DND-41 (cell line): Measurements from ENCODE around the gene SERINC2.

Experiments used
- ATAC-seq: fragments of 200-7000 bp; cut with Tn5 transposase; 3 replicates; pipeline ENCODE4 v1.9.1; 2021; ENCODE audit warnings: low read depth; ENCODE audit not compliant: insufficient read depth
- DNase-seq: peaks from one replicate; pipeline ENCODE4 v3.0.0-alpha.2; 2020
- H2AFZ ChIP-seq: 2 replicates; pipeline ENCODE4 v1.6.0; 2012; ENCODE audit warnings: low read depth, low read length
- H3K27ac ChIP-seq: 2 replicates; pipeline ENCODE4 v1.5.1; 2012; ENCODE audit warnings: low read length, inconsistent platforms
- H3K27me3 ChIP-seq: fragments of 200-600 bp; sonication (generic); 2 replicates; pipeline ENCODE4 v1.6.0; 2012; ENCODE audit warnings: low read length, mild to moderate bottlenecking, inconsistent platforms; ENCODE audit not compliant: insufficient read depth, poor library complexity
- H3K36me3 ChIP-seq: 2 replicates; pipeline ENCODE4 v1.5.1; 2012; ENCODE audit warnings: low read length, inconsistent platforms; ENCODE audit not compliant: insufficient read depth
- H3K4me1 ChIP-seq: 2 replicates; pipeline ENCODE4 v1.5.1; 2012; ENCODE audit warnings: mild to moderate bottlenecking, low read length; ENCODE audit not compliant: insufficient read depth
- H3K4me2 ChIP-seq: 2 replicates; pipeline ENCODE4 v1.6.0; 2012; ENCODE audit warnings: mild to moderate bottlenecking, moderate library complexity, low read length, inconsistent platforms; ENCODE audit not compliant: insufficient read depth
- H3K4me3 ChIP-seq, 2 experiments: fragments of 200-600 bp in 1 of 2; shearing (Covaris generic) in 1 of 2; 2 replicates each; pipeline ENCODE4 v1.5.1; 2012 to 2016; ENCODE audit warnings: inconsistent platforms in 2 of 2, low read length in 2 of 2, mild to moderate bottlenecking in 2 of 2, low read depth in 1 of 2, moderate library complexity in 1 of 2
- H3K79me2 ChIP-seq: 2 replicates; pipeline ENCODE4 v1.6.0; 2012; ENCODE audit warnings: low read length, inconsistent platforms; ENCODE audit not compliant: insufficient read depth
- H3K9ac ChIP-seq: 2 replicates; pipeline ENCODE4 v1.6.0; 2012; ENCODE audit warnings: low read depth, mild to moderate bottlenecking, inconsistent platforms, low read length, moderate library complexity
- H3K9me3 ChIP-seq: 2 replicates; pipeline ENCODE4 v1.5.1; 2012; ENCODE audit warnings: low read length, moderate library complexity, mild to moderate bottlenecking, inconsistent platforms; ENCODE audit not compliant: insufficient read depth, severe bottlenecking
- H4K20me1 ChIP-seq: 2 replicates; pipeline ENCODE4 v1.6.0; 2012; ENCODE audit warnings: low read length; ENCODE audit not compliant: insufficient read depth
- EZH2 ChIP-seq: IDR thresholded peaks from 3 replicates; pipeline ENCODE4 v1.6.1; 2012; ENCODE audit warnings: borderline replicate concordance, low read depth, mild to moderate bottlenecking, moderate library complexity, low read length, inconsistent platforms; ENCODE audit not compliant: severe bottlenecking
- TF ChIP-seq, protein P1 (sequence below): IDR thresholded peaks from 2 replicates; pipeline ENCODE4 v1.5.1; 2012; ENCODE audit warnings: borderline replicate concordance, low read length, moderate library complexity, mild to moderate bottlenecking; ENCODE audit not compliant: poor library complexity, severe bottlenecking; ENCODE audit errors: extremely low read depth

The SERINC2 gene

DNA sequence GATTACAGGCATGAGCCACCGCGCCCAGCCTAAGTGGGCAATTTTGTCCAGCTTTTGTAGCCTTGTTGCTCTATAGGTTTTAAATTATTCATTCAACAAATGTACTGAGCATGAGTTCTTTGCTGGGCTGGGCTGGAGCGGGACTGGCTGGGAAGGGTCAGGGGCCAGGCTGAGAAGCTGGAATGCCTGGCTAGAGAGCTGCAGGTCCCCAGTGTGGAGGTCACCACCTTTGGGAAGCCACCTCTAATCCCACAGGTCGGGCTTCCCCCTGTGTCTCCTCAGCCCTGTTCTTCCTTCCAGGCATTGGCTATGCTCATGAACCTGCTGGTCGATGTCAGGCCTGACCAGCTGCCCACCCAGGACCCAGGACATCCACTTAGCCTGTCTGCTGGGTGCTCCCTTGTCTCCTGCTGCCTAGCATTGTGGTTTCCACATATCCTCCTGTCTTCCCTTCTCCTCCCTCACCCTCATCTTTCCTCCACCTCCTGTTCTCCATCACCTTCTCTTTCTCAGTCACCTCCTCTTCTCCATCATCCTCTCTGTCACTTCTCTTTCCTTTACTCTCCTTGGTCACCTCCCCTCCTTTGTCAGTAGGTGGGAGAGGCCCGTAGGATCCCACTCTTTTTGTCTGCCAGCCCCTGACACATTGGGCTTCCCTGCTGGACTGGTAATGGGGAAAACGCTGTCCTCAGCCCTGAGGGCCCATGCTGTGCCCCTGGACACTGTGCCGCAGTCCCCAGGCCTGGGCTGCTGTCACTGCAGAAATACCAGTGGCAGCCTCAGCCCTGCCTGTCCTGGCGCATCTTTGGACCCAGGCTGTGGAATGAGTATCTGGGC lies 23.8 kb downstream of the SERINC2 start:
- Histone ChIP-seq H4K20me1 (no peaks in the 10 kb centered on the region), H3K4me2 (no peak overlapping the region), H3K4me1 (peaks cover 3% of the 10 kb centered on the region; the same call in 1 of the 2 replicates), H3K27me3 (no peaks in the 10 kb centered on the region), H3K36me3 (peaks cover 6% of the 10 kb centered on the region), H3K4me3 (no peak overlapping the region), H3K27ac (0 out of 2 replicates have a peak overlapping the region, but pooled peaks have one; percentile 17), H3K79me2 (no peaks in the 10 kb centered on the region), H3K9me3 (no peaks in the 10 kb centered on the region), H2AFZ (no peak overlapping the region), H3K9ac (no peak overlapping the region)
- DNase-seq, result no peak
- no peak for ATAC-seq
- TF ChIP-seq, protein P1, sequence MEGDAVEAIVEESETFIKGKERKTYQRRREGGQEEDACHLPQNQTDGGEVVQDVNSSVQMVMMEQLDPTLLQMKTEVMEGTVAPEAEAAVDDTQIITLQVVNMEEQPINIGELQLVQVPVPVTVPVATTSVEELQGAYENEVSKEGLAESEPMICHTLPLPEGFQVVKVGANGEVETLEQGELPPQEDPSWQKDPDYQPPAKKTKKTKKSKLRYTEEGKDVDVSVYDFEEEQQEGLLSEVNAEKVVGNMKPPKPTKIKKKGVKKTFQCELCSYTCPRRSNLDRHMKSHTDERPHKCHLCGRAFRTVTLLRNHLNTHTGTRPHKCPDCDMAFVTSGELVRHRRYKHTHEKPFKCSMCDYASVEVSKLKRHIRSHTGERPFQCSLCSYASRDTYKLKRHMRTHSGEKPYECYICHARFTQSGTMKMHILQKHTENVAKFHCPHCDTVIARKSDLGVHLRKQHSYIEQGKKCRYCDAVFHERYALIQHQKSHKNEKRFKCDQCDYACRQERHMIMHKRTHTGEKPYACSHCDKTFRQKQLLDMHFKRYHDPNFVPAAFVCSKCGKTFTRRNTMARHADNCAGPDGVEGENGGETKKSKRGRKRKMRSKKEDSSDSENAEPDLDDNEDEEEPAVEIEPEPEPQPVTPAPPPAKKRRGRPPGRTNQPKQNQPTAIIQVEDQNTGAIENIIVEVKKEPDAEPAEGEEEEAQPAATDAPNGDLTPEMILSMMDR, result no peak
- TF ChIP-seq EZH2, result no peak

DNA sequence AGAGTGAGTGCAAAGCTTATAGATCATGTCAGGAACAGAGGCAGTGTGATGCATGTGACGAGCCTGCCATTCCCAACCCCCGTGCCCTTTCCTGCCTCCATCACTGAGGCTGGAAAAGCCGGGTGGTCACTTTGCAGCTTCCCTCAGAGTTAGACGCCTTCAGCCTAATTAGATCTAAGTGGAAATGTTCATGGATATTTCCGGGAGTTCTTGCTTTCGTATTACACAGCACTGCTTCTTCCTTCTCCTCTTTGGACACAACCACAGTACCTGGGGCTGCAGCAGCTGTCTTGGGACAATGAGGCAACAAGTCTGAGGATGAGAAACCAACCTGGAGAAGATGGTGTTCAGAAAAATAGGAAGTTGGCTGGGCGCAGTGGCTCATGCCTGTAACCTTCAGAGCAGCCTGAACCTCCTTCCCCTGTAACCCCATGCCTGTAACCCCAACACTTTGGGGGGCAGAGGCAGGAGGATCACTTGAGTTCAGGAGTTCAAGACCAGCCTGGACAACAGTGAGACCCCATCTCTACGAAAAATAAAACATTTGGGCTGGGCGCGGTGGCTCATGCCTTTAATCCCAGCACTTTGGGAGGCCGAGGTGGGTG lies 24.5 kb downstream of the SERINC2 start:
- TF ChIP-seq EZH2, result no peak
- TF ChIP-seq, protein P1, result no peak

DNA sequence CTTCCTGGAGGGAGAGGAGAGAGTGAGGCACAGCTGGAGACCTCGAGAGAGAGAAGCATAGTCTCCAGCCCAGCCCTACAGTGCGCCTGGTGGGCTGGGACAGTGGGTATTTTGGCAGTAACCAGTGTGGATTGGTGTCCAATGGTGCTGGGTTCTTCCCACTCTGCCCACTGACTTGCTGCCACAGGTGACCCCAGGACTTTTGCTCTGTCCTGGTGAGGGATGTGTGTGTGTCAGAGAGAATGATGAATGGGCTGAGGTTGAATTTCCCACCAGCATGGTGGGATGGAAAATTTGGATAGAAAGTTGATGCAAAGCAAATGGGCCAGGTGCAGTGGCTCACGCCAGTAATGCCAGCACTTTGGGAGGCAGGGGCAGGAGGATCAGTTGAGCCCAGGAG lies 26.3 kb downstream of the SERINC2 start:
- no peak overlapping the region for H3K4me2 ChIP-seq
- no peaks in the 10 kb centered on the region for H3K79me2 ChIP-seq
- no peak overlapping the region for H3K4me3 ChIP-seq
- H3K27me3 ChIP-seq, result no peaks in the 10 kb centered on the region
- H2AFZ ChIP-seq, result no peak overlapping the region
- H3K9ac ChIP-seq, result no peak overlapping the region
- peaks cover 10% of the 10 kb centered on the region for H3K9me3 ChIP-seq
- H4K20me1 ChIP-seq, result no peaks in the 10 kb centered on the region
- H3K4me1 ChIP-seq, result peaks cover 3% of the 10 kb centered on the region; the same call in 1 of the 2 replicates
- TF ChIP-seq, protein P1, result no peak
- TF ChIP-seq EZH2, result no peak
- no peak for ATAC-seq
- 0 out of 2 replicates have a peak overlapping the region, but pooled peaks have one; percentile 19 for H3K27ac ChIP-seq
- DNase-seq, result no peak
- H3K36me3 ChIP-seq, result no peaks in the 10 kb centered on the region

More for the DNA sequence above, 24.5 kb downstream of the SERINC2 start:
- no peak overlapping the region for H3K4me2 ChIP-seq
- H3K27me3 ChIP-seq, result no peaks in the 10 kb centered on the region
- no peaks in the 10 kb centered on the region for H3K79me2 ChIP-seq
- no peaks in the 10 kb centered on the region for H3K9me3 ChIP-seq
- ATAC-seq (no peak), DNase-seq (no peak)
- peaks cover 3% of the 10 kb centered on the region; the same call in 1 of the 2 replicates for H3K4me1 ChIP-seq
- no peaks in the 10 kb centered on the region for H4K20me1 ChIP-seq
- no peak overlapping the region for H3K27ac ChIP-seq
- no peak overlapping the region for H3K9ac ChIP-seq
- peaks cover 6% of the 10 kb centered on the region for H3K36me3 ChIP-seq
- no peak overlapping the region for H3K4me3 ChIP-seq
- H2AFZ ChIP-seq, result no peak overlapping the region
